ENCODE data around the gene NAT16. TPM values are rescaled to one million over a fixed set of nuclear protein-coding genes. Genes with fewer than 3 reads are reported as not detected.

NAT16 gene
- total and polyA plus RNA-seq, 2 of the 13 experiments (the other 11 are each of a cell fraction or from before 2014, with no cell fraction given): 0.04 TPM; not detected in 1

DNA sequence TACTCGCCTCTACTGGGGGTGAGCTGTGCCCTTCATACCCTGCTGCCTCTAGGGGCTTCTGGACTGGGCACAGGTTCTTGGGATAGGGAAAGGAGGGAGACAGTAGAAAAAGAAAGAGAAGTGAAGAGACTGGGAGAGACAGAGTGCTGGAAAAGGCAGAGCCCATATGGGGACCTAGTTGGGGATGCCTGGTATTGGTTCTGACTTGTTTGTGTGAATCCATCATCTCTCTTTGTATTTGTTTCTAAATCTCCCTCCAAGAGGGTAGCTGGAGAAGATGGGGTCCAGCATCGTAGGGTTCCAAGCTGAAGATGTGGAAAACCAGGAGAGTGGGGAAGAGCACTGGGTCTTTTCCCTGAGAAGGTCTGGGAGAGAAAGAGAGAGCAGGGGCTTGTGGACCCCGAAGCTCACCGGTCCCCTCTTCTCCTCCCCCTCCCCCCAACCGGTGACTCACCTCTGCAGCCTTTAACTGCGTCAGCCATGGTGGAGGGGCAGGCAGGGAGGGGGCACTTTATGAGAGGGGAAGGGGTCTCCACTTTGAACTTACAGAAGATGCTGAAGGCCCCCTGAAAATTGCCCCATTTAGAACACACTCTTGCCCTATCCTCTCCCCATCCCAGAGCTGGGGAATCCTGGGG, 11.6 kb downstream of the NAT16 start:
- intact Hi-C loops (cut with micrococcal nuclease; ENCODE audit: unreplicated experiment) (loop anchor here (2.0 kb wide), 1 partner anchor 24 kb away; no protein-coding TSS in a partner anchor), in situ Hi-C loops (cut with HindIII; ENCODE audit: extremely low pct_ligation_motif_present, low pct_unique_long_range_greater_than_20kb) (no loop called here)
- CTCF ChIA-PET (ENCODE audit: low intra/inter-chr PET ratio, low total read pairs): interaction anchor here (2.7 kb wide), 1 partner anchor 25 kb away, joined by 14 read pairs; no protein-coding TSS in a partner anchor
- peaks cover 9% of the 10 kb centered on the region; the same call in 1 of the 2 replicates for H4K20me1 ChIP-seq (ENCODE audit: insufficient read depth, low read length)
- H3K36me3 ChIP-seq (replicated peaks in 1 of 2; ENCODE audit: control insufficient read depth in 1 of 2, insufficient read depth in 2 of 2, low read length in 2 of 2): no peaks in the 10 kb centered on the region
- no peaks in the 10 kb centered on the region for H3K79me2 ChIP-seq (ENCODE audit: insufficient read depth, low read length)
- TF ChIP-seq HDAC6 (IDR thresholded peaks at IDR 0.05; ENCODE audit: low read depth, low read length): no peak
- no peak overlapping the region for H3K27ac ChIP-seq (ENCODE audit: extremely low read length, insufficient read depth, low read length)
- BruUV-seq (replicated peaks): no TSS peak
- no peak overlapping the region for H2AFZ ChIP-seq (ENCODE audit: low read length)
- FAIRE-seq: no peak
- peaks cover 13 to 80% of the 10 kb centered on the region in 2 experiments for H3K27me3 ChIP-seq (ENCODE audit: control insufficient read depth in 1 of 2, insufficient read depth in 2 of 2, low read length in 2 of 2)
- 3% methylated on average over 6 of the region's 6 CpGs for WGBS (ENCODE audit: low lambda C conversion rate)
- no peaks in the 10 kb centered on the region for H3K9me3 ChIP-seq (ENCODE audit: low read length)
- no peak overlapping the region for H3K9ac ChIP-seq (ENCODE audit: insufficient read depth, low read depth, low read length)
- POLR2A ChIA-PET: interaction anchor here (0.9 to 1.0 kb wide), 2 partner anchors 24 to 25 kb away, joined by 3 read pairs; no protein-coding TSS in a partner anchor
- H3K4me1 ChIP-seq (ENCODE audit: insufficient read depth, low read length): peaks cover 58% of the 10 kb centered on the region
- ATAC-seq: no peak
- DNase-seq (ENCODE audit: low spot score): no peak
- no peak overlapping the region for H3K4me3 ChIP-seq (replicated peaks in 1 of 3; ENCODE audit: insufficient read depth in 1 of 3, low read depth in 2 of 3, low read length in 3 of 3)
- H3K4me2 ChIP-seq (ENCODE audit: low read depth, low read length): no peak overlapping the region

DNA sequence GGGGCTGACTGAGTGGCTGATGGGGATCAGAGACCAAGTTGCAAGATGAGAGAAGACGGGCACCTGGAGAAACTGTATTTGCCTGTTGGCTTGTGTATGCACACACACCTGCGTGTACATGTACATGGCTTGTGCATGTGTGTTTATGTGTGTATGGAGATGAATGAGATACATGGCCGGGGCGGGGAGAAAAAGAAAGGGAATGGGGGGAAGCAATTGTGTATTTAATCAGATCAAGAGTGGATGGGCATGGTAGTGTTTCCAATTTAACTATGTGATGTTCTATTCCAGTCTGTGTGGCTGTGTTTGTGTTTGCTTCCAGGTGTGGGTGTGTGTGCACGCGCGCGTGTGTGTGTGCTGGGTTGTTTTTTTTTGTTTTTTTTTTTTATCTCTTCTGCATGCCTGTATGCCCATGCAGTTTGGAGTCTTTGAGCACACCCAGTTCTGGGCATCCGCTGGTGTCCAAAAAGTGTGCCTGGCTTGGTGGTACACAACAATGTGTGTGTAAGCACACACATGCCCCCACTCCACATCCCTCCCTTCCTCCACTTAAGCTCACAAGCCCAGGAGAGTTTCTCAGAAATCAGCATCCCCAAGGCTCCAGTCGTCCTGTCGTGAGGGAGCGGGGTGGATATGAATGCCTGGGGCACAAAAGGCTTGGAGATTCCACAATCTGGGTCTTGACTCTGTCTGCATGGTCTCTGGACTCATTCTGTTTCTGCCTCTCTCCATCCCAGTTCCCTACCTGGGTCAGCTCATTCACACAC, 12.3 kb downstream of the NAT16 start:
- Histone ChIP-seq H3K4me1 (ENCODE audit: insufficient read depth, low read length) (peaks cover 54% of the 10 kb centered on the region), H3K9ac (ENCODE audit: insufficient read depth, low read depth, low read length) (no peak overlapping the region), H3K4me2 (ENCODE audit: low read depth, low read length) (no peak overlapping the region), H3K79me2 (ENCODE audit: insufficient read depth, low read length) (no peaks in the 10 kb centered on the region), H3K36me3 (replicated peaks in 1 of 2; ENCODE audit: control insufficient read depth in 1 of 2, insufficient read depth in 2 of 2, low read length in 2 of 2) (no peaks in the 10 kb centered on the region), H2AFZ (ENCODE audit: low read length) (no peak overlapping the region), H4K20me1 (ENCODE audit: insufficient read depth, low read length) (peaks cover 9% of the 10 kb centered on the region; the same call in 1 of the 2 replicates), H3K4me3 (replicated peaks in 1 of 3; ENCODE audit: insufficient read depth in 1 of 3, low read depth in 2 of 3, low read length in 3 of 3) (no peak overlapping the region), H3K9me3 (ENCODE audit: low read length) (no peaks in the 10 kb centered on the region), H3K27me3 (ENCODE audit: control insufficient read depth in 1 of 2, insufficient read depth in 2 of 2, low read length in 2 of 2) (peaks cover 11 to 75% of the 10 kb centered on the region in 2 experiments), H3K27ac (ENCODE audit: extremely low read length, insufficient read depth, low read length) (no peak overlapping the region)
- in situ Hi-C loops (cut with HindIII; ENCODE audit: extremely low pct_ligation_motif_present, low pct_unique_long_range_greater_than_20kb): no loop called here
- intact Hi-C loops (cut with micrococcal nuclease; ENCODE audit: unreplicated experiment): loop anchor here (2.0 kb wide), 1 partner anchor 23 kb away; no protein-coding TSS in a partner anchor
- BruUV-seq (replicated peaks): no TSS peak
- ChIA-PET POLR2A (interaction anchor here (0.9 to 1.0 kb wide), 2 partner anchors 24 kb away, joined by 3 read pairs; no protein-coding TSS in a partner anchor), CTCF (ENCODE audit: low intra/inter-chr PET ratio, low total read pairs) (interaction anchor here (2.7 kb wide), 1 partner anchor 24 kb away, joined by 14 read pairs; no protein-coding TSS in a partner anchor)
- DNase-seq (ENCODE audit: low spot score) (no peak), ATAC-seq (no peak), FAIRE-seq (no peak)
- 14% methylated on average over 12 of the region's 12 CpGs for WGBS (ENCODE audit: low lambda C conversion rate)
- TF ChIP-seq KAT8 (CRISPR knock-in tag; IDR thresholded peaks at IDR 0.05): no peak
- TF ChIP-seq, protein P1, sequence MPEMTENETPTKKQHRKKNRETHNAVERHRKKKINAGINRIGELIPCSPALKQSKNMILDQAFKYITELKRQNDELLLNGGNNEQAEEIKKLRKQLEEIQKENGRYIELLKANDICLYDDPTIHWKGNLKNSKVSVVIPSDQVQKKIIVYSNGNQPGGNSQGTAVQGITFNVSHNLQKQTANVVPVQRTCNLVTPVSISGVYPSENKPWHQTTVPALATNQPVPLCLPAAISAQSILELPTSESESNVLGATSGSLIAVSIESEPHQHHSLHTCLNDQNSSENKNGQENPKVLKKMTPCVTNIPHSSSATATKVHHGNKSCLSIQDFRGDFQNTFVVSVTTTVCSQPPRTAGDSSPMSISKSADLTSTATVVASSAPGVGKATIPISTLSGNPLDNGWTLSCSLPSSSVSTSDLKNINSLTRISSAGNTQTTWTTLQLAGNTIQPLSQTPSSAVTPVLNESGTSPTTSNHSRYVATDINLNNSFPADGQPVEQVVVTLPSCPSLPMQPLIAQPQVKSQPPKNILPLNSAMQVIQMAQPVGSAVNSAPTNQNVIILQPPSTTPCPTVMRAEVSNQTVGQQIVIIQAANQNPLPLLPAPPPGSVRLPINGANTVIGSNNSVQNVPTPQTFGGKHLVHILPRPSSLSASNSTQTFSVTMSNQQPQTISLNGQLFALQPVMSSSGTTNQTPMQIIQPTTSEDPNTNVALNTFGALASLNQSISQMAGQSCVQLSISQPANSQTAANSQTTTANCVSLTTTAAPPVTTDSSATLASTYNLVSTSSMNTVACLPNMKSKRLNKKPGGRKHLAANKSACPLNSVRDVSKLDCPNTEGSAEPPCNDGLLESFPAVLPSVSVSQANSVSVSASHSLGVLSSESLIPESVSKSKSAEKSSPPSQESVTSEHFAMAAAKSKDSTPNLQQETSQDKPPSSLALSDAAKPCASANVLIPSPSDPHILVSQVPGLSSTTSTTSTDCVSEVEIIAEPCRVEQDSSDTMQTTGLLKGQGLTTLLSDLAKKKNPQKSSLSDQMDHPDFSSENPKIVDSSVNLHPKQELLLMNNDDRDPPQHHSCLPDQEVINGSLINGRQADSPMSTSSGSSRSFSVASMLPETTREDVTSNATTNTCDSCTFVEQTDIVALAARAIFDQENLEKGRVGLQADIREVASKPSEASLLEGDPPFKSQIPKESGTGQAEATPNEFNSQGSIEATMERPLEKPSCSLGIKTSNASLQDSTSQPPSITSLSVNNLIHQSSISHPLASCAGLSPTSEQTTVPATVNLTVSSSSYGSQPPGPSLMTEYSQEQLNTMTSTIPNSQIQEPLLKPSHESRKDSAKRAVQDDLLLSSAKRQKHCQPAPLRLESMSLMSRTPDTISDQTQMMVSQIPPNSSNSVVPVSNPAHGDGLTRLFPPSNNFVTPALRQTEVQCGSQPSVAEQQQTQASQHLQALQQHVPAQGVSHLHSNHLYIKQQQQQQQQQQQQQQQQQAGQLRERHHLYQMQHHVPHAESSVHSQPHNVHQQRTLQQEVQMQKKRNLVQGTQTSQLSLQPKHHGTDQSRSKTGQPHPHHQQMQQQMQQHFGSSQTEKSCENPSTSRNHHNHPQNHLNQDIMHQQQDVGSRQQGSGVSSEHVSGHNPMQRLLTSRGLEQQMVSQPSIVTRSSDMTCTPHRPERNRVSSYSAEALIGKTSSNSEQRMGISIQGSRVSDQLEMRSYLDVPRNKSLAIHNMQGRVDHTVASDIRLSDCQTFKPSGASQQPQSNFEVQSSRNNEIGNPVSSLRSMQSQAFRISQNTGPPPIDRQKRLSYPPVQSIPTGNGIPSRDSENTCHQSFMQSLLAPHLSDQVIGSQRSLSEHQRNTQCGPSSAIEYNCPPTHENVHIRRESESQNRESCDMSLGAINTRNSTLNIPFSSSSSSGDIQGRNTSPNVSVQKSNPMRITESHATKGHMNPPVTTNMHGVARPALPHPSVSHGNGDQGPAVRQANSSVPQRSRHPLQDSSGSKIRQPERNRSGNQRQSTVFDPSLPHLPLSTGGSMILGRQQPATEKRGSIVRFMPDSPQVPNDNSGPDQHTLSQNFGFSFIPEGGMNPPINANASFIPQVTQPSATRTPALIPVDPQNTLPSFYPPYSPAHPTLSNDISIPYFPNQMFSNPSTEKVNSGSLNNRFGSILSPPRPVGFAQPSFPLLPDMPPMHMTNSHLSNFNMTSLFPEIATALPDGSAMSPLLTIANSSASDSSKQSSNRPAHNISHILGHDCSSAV (CRISPR knock-in tag; IDR thresholded peaks at IDR 0.05; ENCODE audit: borderline replicate concordance): no peak
- TF ChIP-seq, protein P2, sequence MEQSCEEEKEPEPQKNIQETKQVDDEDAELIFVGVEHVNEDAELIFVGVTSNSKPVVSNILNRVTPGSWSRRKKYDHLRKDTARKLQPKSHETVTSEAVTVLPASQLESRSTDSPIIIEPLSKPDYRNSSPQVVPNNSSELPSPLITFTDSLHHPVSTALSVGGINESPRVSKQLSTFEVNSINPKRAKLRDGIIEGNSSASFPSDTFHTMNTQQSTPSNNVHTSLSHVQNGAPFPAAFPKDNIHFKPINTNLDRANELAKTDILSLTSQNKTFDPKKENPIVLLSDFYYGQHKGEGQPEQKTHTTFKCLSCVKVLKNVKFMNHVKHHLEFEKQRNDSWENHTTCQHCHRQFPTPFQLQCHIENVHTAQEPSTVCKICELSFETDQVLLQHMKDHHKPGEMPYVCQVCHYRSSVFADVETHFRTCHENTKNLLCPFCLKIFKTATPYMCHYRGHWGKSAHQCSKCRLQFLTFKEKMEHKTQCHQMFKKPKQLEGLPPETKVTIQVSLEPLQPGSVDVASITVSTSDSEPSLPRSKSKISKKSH (CRISPR knock-in tag; IDR thresholded peaks at IDR 0.05; ENCODE audit: borderline replicate concordance): no peak
